ENCODE measurements around the gene CACNA1F.

Gene CACNA1F

DNA sequence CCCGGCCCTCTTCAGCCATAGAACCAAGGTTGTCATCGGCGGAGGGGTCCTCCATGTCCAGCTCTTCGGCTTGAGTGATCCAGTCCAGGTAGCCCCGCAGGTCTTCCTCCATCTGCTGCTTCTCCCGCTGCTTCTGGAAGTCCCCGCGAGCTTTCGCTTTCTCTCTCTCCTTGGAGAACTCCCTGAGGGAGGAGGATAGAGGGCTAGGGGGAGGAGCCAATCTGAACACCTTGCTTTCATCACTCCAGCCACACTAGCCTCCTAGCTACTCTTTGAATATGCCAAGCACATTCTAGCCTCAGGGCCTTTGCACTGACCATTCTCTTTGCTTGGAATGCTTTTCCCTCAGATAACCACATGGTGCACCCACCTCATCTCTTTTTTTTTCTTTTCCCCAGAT, 6.2 kb downstream of the CACNA1F start:
- no peak for DNase-seq

DNA sequence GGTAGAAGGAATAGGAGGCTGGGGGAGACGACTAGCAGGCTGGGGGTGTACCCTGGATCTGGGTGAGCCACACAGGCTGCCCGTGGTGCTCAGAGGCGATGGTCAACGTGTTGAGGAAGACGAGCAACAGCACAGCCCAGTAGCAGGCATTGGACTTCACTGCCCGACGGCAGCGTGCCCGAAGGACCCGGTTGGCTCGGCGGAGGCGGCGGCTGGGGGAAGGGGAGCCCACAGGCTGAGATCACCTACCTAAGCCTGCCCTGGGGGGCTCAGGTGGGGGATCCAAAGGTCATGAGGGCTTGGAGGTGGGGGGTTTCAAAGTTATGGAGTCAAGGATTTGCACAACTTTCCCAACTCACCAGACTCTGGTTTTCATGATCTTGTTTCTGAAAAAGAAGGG, 7.3 kb downstream of the CACNA1F start:
- no peak for DNase-seq

DNA sequence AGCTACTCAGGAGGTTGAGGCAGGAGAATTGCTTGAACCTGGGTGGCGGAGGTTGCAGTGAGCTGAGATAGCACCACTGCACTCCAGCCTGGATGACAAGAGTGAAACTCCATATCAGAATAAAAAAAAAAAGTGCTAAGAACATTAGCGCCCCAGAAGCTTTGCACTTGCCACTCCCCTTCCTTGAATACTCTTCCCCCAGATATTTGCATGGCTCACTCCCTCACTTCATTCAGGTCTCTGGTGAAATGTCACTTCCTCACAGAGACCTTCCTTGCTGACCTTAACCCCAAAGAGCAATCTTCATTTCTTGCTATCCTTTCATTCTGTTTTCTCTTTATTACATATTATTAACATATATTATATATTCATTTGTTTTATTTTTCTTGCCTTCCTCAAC, 11.3 kb downstream of the CACNA1F start:
- DNase-seq, result no peak

DNA sequence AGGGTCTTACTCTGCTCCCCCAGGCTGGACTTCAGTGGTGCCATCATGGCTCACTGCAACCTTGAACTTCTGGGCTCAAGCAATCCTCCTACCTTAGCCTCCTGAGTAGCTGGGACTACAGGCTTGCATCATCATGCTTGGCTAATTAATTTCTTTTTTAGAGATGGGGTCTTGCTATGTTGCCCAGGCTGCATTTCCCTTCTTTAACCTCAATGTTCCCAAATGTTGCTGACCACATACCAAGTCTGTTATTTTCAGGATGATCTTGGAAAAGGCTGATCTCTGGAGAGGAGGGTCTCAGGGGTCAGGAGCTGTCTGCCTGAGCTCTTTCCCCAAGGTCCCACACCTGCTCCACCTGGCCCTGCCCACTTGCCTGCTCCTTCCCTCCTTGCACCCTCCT, 13.0 kb downstream of the CACNA1F start:
- no peak for DNase-seq

DNA sequence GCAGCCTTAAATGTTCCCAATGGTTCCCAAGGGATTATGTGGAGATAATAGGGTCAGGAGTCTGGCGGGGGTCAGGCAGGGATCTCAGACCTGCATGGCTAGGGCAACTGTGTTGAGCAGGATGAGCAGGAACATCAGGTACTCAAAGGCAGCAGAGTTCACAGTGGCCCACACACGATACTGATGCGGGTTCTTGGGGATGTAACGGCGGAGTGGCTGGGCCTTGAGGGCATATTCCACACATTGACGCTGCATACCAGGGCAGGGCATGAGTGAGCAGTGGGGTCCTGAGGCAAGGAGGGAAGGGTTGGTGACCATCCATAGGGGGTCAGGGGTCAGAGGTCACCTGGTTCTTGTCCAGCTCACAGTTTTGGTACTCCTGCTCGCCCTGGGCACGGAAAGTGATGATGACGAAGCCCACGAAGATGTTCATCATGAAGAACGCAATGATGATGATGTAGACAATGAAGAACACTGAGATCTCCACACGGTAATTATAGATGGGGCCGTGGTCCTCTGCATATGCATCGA, 18.1 kb downstream of the CACNA1F start:
- no peak for DNase-seq

DNA sequence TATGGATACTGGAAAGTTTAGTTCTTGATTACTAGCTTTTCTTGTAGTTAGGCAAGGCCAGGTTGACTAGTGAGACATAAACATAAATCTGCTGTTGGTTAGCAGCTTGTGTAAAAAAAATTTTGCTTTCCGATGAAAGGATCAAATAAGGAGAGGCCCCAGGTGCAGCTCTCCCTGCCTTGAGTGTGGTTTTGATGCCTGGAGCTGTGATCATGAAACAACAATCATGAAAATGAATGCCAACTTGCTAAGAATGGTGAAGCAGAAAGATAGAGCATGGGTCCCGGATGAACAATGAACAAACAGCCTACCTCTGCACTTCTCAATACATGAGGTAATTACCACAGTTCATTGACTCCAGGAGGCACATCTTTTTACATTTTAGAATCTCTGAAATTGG, 18.7 kb downstream of the CACNA1F start:
- DNase-seq, result no peak

DNA sequence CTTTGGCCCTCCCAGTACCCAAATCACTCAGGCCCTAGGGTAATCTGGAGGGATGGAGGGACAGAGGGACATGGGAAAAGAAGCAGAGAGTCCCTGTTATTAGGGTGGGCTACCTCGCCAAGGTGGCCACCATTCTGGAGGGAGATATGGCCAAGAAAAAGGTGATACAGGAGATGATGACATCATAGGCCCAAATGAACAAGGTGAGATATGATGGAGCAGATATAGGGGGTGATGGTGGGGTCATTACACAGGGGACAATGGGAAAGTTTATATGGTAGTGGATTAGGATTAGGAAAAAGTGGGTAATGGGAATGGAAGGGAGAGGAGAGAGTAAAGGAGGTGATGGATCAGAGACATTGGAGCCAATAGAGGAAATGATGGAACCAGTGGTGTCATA, 20.3 kb downstream of the CACNA1F start:
- DNase-seq, result no peak

DNA sequence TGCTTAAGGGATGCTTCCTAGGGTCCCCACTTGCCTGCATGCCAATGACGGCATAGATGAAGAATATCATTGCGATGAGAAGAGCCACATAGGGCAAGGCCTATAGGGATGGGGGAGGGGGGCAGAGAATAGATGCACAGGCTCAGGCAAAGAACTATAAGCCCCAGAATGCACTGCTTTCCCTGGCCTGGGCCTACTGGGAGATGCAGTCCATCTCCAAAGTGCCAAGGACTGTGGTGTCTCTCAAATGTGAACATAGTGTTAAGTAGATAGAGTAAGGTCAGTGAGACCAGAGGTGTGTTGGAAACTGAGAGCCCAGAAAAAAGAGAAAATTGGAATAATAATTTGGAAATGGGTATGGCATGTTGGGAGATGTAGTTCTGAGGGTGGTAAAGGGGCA, 20.9 kb downstream of the CACNA1F start:
- DNase-seq, result no peak

DNA sequence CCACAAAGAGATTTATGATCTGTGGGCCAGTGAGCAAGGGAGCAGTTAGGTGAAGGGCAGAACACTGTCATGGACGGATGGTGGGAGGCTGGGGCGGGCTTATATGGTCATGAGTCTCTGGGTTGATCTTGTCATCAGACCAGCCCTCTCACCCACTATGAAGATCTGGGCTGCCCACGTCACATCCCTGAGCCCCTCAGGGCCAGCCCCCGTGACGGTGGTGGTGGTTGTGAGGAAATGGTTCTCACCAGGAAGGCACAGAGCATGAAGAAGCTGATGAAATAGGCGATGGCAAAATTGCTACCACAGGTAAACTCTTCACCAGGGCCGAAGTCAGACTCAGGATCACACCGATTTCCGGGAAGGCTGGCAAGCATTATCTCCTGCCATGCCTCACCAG, 22.1 kb downstream of the CACNA1F start:
- no peak for DNase-seq

DNA sequence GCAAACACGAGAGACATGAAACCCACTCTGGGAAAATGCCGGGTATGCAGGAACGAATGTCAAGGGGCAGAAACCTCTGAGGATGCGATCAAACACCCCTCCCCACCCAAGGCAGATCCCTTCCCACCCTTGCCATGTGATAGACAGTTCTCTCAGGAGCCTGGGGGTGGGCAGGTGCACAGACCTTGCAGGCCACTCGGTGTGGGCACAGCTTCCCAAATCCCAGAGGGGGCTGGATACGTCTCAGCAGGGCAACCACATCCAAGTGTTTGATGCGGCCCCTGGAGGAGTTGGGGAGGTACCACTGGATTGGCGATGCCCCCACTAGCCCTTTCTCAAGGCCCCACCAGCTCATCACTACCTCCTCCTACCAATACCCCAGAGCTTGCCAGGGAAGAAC, 22.7 kb downstream of the CACNA1F start:
- DNase-seq, result no peak

DNA sequence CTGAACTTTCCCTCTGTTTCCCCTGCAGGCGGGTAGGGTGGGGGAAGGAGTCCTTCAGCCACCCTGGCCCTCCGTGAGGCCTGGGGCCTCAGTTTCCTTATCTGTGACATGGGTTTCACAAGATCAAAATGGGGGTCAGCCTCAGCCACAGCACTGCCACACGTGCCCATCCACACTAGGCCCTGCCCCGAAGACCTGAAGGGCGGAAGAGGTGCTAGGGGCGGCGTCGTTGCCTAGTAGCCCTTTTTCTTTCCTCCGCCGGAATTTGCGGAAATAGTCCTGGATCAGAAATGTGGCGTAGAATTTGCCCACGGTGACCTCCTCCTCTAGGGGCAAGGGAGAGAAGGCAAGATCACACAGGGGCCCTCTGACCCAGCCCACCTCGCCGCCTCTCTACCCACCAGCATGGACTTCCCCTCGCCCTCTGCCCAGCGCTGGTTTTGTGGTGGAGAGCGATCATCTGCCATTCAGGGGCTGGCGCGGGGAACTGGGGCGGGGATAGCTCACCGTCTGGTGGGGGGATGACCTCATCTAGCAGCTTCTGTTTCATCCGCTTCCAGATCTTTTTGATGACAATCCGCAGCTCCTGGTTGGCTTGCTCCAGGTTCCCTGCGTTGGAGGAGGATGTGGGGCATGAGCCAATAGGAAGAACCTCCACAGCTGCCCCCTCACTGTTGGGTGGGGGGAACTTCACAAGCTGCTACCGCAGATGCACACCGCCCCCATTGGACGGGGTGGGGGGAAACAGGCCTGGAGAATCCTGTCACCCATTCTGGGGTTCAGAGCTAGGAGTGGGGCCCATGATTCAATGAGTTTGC, 23.5 kb downstream of the CACNA1F start:
- DNase-seq, result no peak

DNA sequence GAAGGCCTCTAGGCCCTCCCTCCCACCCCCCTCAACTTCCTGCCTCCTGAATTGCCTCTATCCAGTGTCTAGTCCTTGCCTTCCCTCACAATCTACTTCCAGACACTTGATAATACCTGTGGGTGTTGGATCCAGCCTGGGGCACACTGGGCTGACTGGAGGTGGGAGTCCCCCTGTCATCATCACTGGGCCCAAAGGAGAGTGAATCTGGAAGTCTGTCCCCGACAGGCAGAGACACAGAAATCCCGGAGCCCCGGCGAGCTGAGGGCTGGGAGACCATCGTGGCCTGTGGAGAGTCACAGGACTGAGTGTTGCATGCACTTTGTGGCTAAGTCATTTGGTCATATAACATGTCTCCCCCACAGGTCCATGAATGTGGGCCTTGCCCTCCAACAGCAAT, 24.7 kb downstream of the CACNA1F start:
- no peak for DNase-seq

DNA sequence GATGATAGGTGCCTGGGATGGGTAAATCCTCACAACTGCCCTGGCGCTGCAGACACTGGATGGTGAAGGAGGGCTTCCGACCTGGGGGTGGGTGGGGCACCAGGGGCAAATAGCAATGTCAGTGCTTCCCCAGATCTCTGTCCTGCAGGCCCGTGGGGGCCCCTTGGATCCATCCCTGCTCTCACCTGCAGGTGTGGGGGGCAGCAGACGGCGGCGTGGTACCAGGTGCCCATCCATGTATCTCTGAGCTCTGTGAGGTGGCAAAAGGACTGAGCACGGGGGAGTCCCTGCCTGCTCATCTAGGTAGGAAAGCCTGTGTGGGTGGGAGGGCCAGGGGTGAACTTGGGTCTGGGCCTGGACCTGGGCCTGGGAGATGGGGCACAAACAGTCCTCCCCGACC, 26.6 kb downstream of the CACNA1F start:
- DNase-seq, result no peak

DNA sequence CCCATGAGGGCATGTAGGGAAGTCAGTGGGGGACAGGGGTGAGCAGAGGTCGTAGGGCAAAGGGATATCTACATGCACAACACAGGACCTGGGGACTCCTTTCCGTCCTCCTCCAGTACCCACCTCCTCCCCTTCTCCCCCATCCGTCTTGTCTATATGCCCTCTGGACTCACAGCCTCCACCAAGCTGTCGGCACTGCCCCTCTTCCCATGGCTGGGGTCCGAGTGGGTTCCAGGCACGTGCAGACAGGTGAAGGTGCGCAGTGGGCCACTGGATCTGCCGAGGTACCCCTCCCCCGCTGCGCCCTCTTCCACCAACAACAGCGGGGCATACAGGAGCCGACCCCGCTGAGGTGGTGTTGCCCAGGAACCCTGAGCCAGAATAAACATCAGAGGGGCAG, 27.7 kb downstream of the CACNA1F start:
- DNase-seq, result no peak

DNA sequence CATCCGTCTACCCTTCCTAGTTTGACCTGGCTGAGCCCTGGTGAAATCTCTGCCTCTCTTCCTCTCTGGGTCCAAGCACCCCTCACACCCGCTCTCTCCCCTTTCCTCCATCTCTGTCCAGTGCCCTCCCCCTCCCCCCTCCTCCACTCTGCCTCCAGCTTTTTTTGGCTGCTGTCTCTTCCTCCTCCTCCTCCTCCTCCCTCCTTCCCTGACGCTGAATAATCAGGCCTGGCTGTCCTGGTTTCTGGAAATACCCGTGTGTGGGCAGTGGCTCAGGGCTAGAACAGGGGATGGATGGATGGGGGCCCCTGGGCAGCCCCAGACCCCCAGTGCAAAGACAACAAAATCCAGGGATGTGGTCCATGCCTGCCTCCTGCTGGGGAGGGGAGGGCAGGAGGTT, 28.4 kb downstream of the CACNA1F start:
- DNase-seq, result no peak

DNA sequence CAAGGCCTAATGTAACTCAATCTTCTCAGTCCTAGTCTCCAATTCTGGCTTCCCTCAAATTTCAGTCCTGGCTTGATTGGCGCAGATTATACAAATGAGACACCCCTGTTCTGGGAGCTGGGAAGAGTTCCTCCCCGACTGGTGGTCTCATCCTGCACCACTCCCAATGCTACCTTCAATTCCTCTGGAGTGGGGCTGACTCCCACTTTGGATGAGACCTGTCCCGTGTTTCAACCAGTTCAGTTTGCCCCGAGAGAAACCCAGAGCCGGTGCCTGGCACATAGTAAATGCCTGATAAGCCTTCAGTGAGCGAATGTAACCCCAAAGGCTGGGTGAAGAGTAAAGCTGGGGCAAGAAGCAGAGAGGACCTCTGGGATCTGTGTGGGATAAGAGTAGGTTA, 29.1 kb downstream of the CACNA1F start:
- DNase-seq, result no peak

DNA sequence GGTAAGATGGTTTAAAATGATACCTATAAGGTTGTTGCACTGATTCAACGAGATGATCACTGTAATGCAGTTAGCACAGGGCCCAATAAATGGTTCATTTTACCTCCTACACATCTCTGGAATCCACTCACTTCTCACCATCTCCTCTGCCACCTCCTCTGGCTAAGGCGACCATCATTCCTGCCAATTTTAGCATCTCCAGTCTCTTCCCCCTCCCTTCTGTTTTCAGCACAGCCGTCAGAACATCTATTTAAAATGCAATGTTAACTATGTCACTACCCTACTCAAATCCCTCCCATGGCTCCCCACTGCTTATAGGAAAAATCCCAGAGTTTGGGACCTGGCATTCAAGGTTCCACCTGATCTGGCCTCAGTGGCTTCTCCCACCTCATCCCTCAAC, 29.6 kb downstream of the CACNA1F start:
- no peak for DNase-seq

DNA sequence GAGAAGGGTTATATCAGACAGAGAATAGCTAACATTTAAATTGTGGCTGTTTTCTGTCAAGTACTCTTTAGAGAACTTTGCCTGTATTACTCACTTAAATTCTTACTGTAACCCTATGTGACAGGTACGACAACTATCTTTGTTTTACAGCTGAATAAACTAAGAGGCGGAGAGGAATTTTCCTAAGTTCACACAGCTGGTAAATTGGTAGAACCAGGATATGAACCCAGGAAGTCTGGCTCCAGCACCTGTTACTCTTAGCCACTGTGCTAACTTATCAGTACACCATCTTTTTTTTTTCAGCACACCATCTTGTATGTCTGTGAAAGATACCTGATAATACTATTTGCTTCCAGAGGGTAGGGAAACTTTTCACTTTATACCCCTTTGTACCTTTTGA, 31.1 kb downstream of the CACNA1F start:
- DNase-seq, result no peak

DNA sequence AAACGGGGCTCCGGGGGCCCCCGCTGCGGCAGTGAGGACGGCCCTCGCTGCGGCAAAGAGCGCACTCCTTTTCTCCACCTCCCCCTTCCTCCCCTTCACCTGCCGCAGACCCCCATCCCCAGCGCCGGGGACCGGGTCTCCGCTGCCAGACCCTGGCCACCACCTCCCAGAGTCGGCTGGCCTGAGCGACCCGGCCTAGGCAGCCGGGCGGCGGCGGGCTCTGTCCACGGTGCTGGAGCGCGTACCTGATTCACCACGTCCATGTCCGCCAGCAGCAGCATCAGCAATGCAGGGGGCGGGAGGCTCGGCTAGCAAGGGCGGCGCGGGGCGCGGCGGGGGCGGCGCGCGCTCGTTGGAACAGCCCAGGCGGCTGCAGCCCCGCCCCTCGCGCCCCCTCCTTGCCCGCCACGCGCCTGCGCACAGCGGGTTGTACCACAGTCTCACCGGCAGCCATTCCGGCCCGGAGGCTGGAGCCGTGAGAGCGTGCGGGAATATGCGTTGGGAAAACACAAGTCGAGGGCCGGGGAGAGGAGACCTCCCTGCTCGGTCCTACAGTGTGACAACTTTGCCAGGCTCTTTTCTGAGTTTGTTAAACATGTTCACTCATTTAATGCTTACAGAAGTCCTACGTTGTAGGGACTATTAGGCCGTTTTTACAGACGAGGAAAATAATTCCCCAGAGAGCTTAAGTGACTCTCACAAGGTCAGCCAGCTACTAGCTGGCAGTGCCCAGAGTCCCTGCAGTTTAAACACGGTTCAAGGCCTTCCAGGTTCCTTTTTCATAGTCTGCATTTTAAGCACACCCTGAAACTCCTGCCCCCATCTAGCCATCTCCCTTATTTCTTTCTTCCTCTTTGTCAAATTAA, 33.0 kb downstream of the CACNA1F start, which contains the start of gene SYP:
SYP (minus strand) TSS at position 288 of the 866 bp plus-strand sequence; CDS start at position 281, 7 bp downstream.
- peak; percentile 89 for DNase-seq

DNA sequence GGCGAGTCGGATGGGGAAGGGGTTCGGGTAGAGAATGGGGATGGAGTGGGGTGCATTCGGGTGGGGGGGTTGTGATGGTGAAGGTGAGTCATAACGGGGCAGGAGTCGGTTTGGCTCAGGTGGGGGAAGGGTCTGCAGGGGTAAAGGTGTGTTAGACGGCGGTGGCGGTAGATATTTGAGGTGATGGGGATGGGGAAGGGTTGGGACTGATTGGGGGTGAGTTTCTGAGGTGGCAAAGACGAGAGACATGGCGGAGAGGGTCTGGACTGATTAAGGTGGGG, 33.9 kb downstream of the CACNA1F start:
- no peak for DNase-seq

DNA sequence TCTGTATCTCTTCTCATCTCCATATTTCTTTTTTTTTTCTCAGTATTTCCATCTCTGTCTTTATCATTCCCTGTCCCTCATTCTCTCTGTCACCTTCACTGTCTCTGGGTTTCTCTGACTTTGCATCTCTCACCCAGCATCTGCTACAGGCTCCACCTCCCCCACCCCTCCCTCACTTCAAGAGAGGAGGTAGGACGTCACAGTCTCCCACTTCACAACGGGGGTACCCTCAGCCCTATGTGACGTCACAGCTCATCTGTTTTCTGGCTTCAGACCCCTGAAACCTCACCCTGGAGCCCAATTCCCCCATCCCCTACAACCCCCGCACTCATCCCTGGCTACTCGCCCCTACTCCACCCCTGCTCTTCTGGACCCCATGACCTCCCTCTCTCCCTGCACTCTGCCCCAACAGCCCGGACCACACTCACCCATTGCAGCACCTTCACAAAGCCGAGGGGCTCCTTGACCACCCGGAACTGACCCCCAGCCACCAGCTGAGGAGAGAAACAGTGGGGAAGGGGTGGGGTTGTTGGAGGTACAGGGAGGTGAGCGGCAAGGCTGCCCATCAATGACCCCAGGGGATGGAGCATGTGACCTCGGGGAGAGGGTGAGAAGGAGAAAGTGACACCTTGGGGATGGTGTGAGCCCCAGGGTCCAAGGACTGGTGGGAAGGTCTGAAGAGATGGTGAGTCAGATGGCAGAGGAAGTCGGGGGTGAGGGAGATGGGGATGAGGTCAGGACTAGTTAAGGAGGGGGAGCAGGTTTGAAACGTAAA, 34.4 kb downstream of the CACNA1F start:
- DNase-seq, result no peak

DNA sequence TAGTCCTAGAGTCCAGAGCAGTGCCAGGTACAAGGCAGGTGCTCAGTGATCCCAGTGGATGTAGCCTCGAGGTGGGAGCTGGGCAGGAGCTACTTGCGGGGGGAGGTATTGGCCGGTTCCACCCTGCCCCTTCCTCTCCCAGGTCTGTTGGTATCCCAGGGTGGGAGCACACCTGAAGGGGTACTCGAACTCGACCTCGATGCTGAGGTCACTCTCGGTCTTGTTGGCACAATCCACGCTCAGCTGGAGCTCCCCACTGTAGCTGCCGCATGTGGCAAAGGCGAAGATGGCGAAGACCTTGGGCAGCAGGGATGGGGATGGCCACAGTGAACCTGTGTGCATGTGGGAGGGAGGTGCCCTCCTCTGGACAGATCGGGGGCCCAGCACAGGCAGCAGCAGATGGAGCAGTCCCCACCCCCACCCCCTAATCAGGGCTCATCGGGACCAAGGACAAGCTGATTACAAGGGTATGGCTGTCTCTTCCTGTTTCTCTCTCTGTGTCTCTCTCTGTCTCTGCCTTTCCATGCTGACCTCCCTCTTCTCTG, 35.5 kb downstream of the CACNA1F start:
- DNase-seq, result no peak

DNA sequence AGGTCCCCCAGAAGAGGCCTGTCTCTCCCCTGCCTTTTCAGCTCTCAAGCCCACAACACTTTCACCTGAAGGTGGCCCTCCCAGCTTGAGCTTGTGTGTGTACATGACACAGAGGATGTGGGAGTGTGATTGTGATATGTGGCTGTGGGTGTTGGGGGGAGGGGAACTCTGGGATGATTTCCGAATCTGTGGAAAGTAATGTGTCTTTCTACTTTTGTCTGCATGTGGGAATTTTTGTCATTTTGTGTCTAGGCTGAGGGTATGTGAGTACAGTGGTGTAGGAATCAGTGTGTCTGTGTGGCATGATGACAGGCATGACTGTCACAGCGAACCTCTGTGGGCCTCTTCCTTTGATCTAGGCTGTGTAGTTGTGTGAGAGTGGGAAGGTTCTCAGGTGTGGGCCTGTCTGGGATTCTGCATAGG, 39.6 kb downstream of the CACNA1F start:
- DNase-seq, result no peak
